Trophoblast cell (in vitro differentiated cells and primary cell): ENCODE data around the gene OR52E8.
A peak's percentile ranks its signal among the peaks of the same experiment; 100 is the strongest.

Experiments used
- DNase-seq, 2 donors: peaks; one replicate each; pipeline ENCODE4 v3.0.0-alpha.2; 2016
- H2AFZ ChIP-seq: 2 replicates; pipeline ENCODE4 v1.6.1; 2013; ENCODE audit warnings: low read length, moderate library complexity, mild to moderate bottlenecking; ENCODE audit not compliant: insufficient read depth, poor library complexity
- H2AK5ac ChIP-seq: 2 replicates; pipeline ENCODE4 v1.6.1; 2013; ENCODE audit warnings: mild to moderate bottlenecking, low read length
- H2BK120ac ChIP-seq: 2 replicates; pipeline ENCODE4 v1.6.1; 2013; ENCODE audit warnings: low read length, mild to moderate bottlenecking, moderate library complexity; ENCODE audit not compliant: insufficient read depth, poor library complexity
- H2BK12ac ChIP-seq: 2 replicates; pipeline ENCODE4 v1.6.1; 2013; ENCODE audit warnings: mild to moderate bottlenecking, low read length, moderate library complexity
- H2BK5ac ChIP-seq: 2 replicates; pipeline ENCODE4 v1.6.1; 2013; ENCODE audit warnings: low read length, low read depth, moderate library complexity, mild to moderate bottlenecking; ENCODE audit not compliant: poor library complexity
- H3K14ac ChIP-seq: 2 replicates; pipeline ENCODE4 v1.6.1; 2013; ENCODE audit warnings: mild to moderate bottlenecking, low read length
- H3K18ac ChIP-seq: 2 replicates; pipeline ENCODE4 v1.6.1; 2013; ENCODE audit warnings: mild to moderate bottlenecking, low read length
- H3K23ac ChIP-seq: 2 replicates; pipeline ENCODE4 v1.6.1; 2013; ENCODE audit warnings: low read length
- H3K27ac ChIP-seq: 2 replicates; pipeline ENCODE4 v1.5.1; 2013; ENCODE audit warnings: low read depth, mild to moderate bottlenecking, inconsistent platforms, low read length, moderate library complexity
- H3K27me3 ChIP-seq: 2 replicates; pipeline ENCODE4 v1.6.1; 2013; ENCODE audit warnings: inconsistent platforms, mild to moderate bottlenecking, low read length, moderate library complexity; ENCODE audit not compliant: insufficient read depth
- H3K36me3 ChIP-seq, 2 experiments: 1 replicate in 1 of 2; 2 replicates in 1 of 2; pipeline ENCODE4 v1.6.1; 2013; ENCODE audit warnings: low read length in 2 of 2, mild to moderate bottlenecking in 2 of 2, moderate library complexity in 1 of 2; ENCODE audit not compliant: insufficient read depth in 2 of 2, control insufficient read depth in 1 of 2
- H3K4ac ChIP-seq: 2 replicates; pipeline ENCODE4 v1.6.1; 2013; ENCODE audit warnings: low read depth, mild to moderate bottlenecking, low read length, moderate library complexity
- H3K4me1 ChIP-seq, 2 experiments: 1 replicate in 1 of 2; 2 replicates in 1 of 2; pipeline ENCODE4 v1.6.1; 2013; ENCODE audit warnings: low read length in 2 of 2, mild to moderate bottlenecking in 2 of 2, moderate library complexity in 1 of 2; ENCODE audit not compliant: insufficient read depth in 2 of 2, control insufficient read depth in 1 of 2
- H3K4me2 ChIP-seq: 2 replicates; pipeline ENCODE4 v1.6.1; 2013; ENCODE audit warnings: inconsistent platforms, mild to moderate bottlenecking, low read length, moderate library complexity
- H3K4me3 ChIP-seq: 2 replicates; pipeline ENCODE4 v1.5.1; 2013; ENCODE audit warnings: mild to moderate bottlenecking, low read depth, low read length, inconsistent platforms
- H3K79me1 ChIP-seq: one replicate; pipeline ENCODE4 v1.6.1; 2013; ENCODE audit warnings: low read length
- H3K79me2 ChIP-seq: 2 replicates; pipeline ENCODE4 v1.6.1; 2013; ENCODE audit warnings: low read length, mild to moderate bottlenecking; ENCODE audit not compliant: control insufficient read depth, insufficient read depth, poor library complexity
- H3K9ac ChIP-seq: 2 replicates; pipeline ENCODE4 v1.6.1; 2013; ENCODE audit warnings: mild to moderate bottlenecking, low read length
- H3K9me3 ChIP-seq: 2 replicates; pipeline ENCODE4 v1.6.1; 2013; ENCODE audit warnings: low read depth, mild to moderate bottlenecking, control low read depth, inconsistent platforms, low read length; ENCODE audit not compliant: insufficient read depth
- H4K12ac ChIP-seq: 2 replicates; pipeline ENCODE4 v1.6.1; 2013; ENCODE audit warnings: low read depth, mild to moderate bottlenecking, low read length, moderate library complexity
- H4K8ac ChIP-seq: 2 replicates; pipeline ENCODE4 v1.6.1; 2013; ENCODE audit warnings: low read depth, mild to moderate bottlenecking, low read length, moderate library complexity
- H4K91ac ChIP-seq: one replicate; pipeline ENCODE4 v1.6.1; 2013; ENCODE audit warnings: low read depth, mild to moderate bottlenecking, low read length, moderate library complexity
- WGBS: extraction: QIAGEN DNeasy Blood & Tissue Kit; methylation state at CpG from one replicate; pipeline ENCODE4 v1.1.7; 2013; ENCODE audit warnings: missing lambda C conversion rate; ENCODE audit not compliant: insufficient read length, insufficient coverage; ENCODE audit errors: extremely low coverage; 5-methylcytosine and 5-hydroxymethylcytosine counted together

OR52E8 gene

GRCh38 chr11:5808500-5809121 is 48.9 kb downstream of the OR52E8 start, which contains the start of gene OR52N2:
Gene OR52N2, plus strand, starts transcription at chr11:5808924. Its CDS starts 11,412 bp downstream, at chr11:5820336.
- H3K9ac ChIP-seq, result peak within 1 kb of the TSS; percentile 69

GRCh38 chr11:5807580-5807979 is 49.9 kb downstream of the OR52E8 start:
- Histone ChIP-seq H3K9ac (no peak overlapping the region), H3K4me2 (no peak overlapping the region), H3K9me3 (peaks cover 2% of the 10 kb centered on the region), H3K79me2 (no peaks in the 10 kb centered on the region), H4K12ac (no peak overlapping the region), H3K27ac (no peak overlapping the region), H3K4me3 (no peak overlapping the region), H4K8ac (no peak overlapping the region), H2BK12ac (no peak overlapping the region), H3K4me1 (peaks cover 0 to 2% of the 10 kb centered on the region in 2 experiments), H3K79me1 (no peaks in the 10 kb centered on the region), H3K36me3 (no peaks in the 10 kb centered on the region), H3K4ac (no peak overlapping the region), H2BK120ac (no peak overlapping the region), H2BK5ac (no peak overlapping the region), H2AFZ (no peak overlapping the region), H3K23ac (no peak overlapping the region), H2AK5ac (no peak overlapping the region), H3K18ac (no peak overlapping the region), H3K14ac (no peak overlapping the region), H3K27me3 (no peaks in the 10 kb centered on the region), H4K91ac (no peak overlapping the region)
- WGBS, result no CpG with 5 or more reads among the region's 10 CpGs
- no peak for DNase-seq

More at GRCh38 chr11:5808500-5809121, 48.9 kb downstream of the OR52E8 start, which contains the start of gene OR52N2:
- no peak within 1 kb of the TSS for H3K4ac ChIP-seq
- H4K12ac ChIP-seq, result no peak within 1 kb of the TSS
- peak within 1 kb of the TSS; percentile 65 for H3K4me3 ChIP-seq
- H3K18ac ChIP-seq, result no peak within 1 kb of the TSS
- DNase-seq, result peak; percentile 54 to 83
- peaks cover 0 to 2% of the 10 kb centered on the region in 2 experiments for H3K4me1 ChIP-seq
- H4K91ac ChIP-seq, result no peak within 1 kb of the TSS
- peaks cover 2% of the 10 kb centered on the region for H3K9me3 ChIP-seq
- H2BK5ac ChIP-seq, result no peak within 1 kb of the TSS
- no peak within 1 kb of the TSS for H2BK12ac ChIP-seq
- H3K79me2 ChIP-seq, result no peaks in the 10 kb centered on the region
- H2BK120ac ChIP-seq, result no peak within 1 kb of the TSS
- H3K23ac ChIP-seq, result no peak within 1 kb of the TSS
- no peak within 1 kb of the TSS for H3K14ac ChIP-seq
- no peaks in the 10 kb centered on the region for H3K36me3 ChIP-seq
- no peak within 1 kb of the TSS for H2AFZ ChIP-seq
- peak within 1 kb of the TSS; percentile 65 for H4K8ac ChIP-seq
- no peak within 1 kb of the TSS for H2AK5ac ChIP-seq
- peak within 1 kb of the TSS; percentile 99 for H3K4me2 ChIP-seq
- no peaks in the 10 kb centered on the region for H3K79me1 ChIP-seq
- WGBS, result no CpG with 5 or more reads among the region's 24 CpGs
- H3K27me3 ChIP-seq, result no peaks in the 10 kb centered on the region
- H3K27ac ChIP-seq, result no peak within 1 kb of the TSS
